ENCODE measurements around the gene DEPDC5.

DEPDC5 gene

DNA sequence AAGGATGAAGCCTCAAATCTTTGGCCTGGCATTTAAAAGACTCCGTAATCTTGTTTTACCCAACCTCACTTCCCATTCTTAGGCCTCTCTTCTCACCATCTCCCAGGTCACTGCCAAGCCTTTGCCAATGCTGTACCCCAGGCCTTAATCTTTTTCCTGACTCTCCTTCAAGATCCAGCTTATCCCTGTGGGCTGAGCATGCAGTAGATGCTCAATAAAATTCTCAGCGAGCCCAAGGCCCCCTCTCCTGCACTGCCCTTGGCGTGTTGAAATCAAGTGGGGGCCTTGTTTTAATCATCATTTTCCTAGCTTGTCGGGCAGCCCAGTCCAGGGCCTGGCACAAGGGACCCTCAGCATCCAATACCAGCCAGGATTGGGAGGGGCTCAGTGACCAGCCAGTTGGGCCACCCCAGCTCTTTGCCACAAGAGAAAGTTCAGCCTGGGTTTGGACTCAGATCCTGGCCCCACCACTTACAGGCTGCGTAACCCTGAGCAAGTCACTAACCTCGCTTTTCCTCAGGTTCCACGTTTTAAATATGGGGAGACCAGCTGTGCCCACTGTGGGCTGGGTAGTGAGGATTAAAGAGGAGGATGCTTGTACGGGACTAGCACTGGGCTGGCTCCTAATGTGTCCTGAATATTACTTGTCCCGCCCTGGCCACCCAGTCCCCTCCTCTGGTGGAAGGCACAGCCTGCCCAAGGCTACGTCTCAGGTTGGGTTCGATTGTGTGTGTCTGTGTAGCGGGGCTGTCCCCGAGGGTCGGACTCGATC lies 189.6 kb downstream of the DEPDC5 start:
- no peak for TF ChIP-seq TAF1 (IDR thresholded peaks at IDR 0.05; ENCODE audit: borderline replicate concordance, insufficient read depth, low read length)
- no peak for TF ChIP-seq SIN3A (IDR thresholded peaks at IDR 0.05; ENCODE audit: borderline replicate concordance, insufficient read depth, low read length)
- TF ChIP-seq, protein P1, sequence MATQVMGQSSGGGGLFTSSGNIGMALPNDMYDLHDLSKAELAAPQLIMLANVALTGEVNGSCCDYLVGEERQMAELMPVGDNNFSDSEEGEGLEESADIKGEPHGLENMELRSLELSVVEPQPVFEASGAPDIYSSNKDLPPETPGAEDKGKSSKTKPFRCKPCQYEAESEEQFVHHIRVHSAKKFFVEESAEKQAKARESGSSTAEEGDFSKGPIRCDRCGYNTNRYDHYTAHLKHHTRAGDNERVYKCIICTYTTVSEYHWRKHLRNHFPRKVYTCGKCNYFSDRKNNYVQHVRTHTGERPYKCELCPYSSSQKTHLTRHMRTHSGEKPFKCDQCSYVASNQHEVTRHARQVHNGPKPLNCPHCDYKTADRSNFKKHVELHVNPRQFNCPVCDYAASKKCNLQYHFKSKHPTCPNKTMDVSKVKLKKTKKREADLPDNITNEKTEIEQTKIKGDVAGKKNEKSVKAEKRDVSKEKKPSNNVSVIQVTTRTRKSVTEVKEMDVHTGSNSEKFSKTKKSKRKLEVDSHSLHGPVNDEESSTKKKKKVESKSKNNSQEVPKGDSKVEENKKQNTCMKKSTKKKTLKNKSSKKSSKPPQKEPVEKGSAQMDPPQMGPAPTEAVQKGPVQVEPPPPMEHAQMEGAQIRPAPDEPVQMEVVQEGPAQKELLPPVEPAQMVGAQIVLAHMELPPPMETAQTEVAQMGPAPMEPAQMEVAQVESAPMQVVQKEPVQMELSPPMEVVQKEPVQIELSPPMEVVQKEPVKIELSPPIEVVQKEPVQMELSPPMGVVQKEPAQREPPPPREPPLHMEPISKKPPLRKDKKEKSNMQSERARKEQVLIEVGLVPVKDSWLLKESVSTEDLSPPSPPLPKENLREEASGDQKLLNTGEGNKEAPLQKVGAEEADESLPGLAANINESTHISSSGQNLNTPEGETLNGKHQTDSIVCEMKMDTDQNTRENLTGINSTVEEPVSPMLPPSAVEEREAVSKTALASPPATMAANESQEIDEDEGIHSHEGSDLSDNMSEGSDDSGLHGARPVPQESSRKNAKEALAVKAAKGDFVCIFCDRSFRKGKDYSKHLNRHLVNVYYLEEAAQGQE (IDR thresholded peaks at IDR 0.05; ENCODE audit: insufficient read depth in 1 of 2, low read depth in 2 of 2, low read length in 2 of 2) = no peak
- no peak for TF ChIP-seq FOXP2 (optimal IDR thresholded peaks at IDR 0.05; ENCODE audit: borderline replicate concordance, extremely low read depth, extremely low read length, insufficient read depth)
- TF ChIP-seq POLR2AphosphoS5 (IDR thresholded peaks at IDR 0.05; ENCODE audit: low read depth, low read length) = no peak; the same call in 1 of the 2 replicates

DNA sequence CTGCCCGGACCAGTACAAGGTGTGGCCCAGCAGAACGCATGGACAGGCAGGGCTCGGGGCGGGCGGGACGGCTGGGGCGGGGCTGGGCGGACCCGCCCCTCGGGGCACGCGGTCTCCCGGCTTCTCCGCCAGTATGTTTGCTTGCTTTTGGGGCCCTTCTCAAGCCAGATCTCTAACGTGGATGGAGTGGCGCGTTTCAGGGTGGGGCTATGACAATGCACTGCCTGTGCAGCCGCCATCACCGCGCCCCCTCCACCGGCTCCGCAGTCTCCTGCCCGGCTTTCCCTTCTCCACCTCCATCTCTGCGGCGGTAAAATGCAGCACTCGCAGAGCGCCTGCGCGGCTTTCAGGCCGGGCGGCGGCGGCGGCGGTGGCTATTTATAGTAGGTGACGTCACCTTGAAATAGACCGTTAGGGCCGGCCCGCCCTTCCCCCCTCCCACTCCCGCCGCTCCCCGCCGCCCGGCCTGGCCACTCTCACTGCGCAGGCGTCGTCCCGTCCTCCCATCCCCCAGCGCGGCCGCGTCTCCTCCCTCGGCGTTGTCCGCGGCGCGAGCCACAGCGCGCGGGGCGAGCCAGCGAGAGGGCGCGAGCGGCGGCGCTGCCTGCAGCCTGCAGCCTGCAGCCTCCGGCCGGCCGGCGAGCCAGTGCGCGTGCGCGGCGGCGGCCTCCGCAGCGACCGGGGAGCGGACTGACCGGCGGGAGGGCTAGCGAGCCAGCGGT lies 190.3 kb downstream of the DEPDC5 start, which contains the start of gene YWHAH:
Gene YWHAH, plus strand, starts transcription at position 558 of the 722 bp plus-strand sequence. CDS start 199 bp downstream, outside the sequence.
- TF ChIP-seq SIN3A (IDR thresholded peaks at IDR 0.05; ENCODE audit: borderline replicate concordance, insufficient read depth, low read length) (no peak; the same call in 1 of the 2 replicates), FOXP2 (optimal IDR thresholded peaks at IDR 0.05; ENCODE audit: borderline replicate concordance, extremely low read depth, extremely low read length, insufficient read depth) (peak; percentile 98), TAF1 (IDR thresholded peaks at IDR 0.05; ENCODE audit: borderline replicate concordance, insufficient read depth, low read length) (peak; percentile 88), POLR2AphosphoS5 (IDR thresholded peaks at IDR 0.05; ENCODE audit: low read depth, low read length) (peak; percentile 69)
- TF ChIP-seq, protein P1 (IDR thresholded peaks at IDR 0.05; ENCODE audit: insufficient read depth in 1 of 2, low read depth in 2 of 2, low read length in 2 of 2) = no peak

DNA sequence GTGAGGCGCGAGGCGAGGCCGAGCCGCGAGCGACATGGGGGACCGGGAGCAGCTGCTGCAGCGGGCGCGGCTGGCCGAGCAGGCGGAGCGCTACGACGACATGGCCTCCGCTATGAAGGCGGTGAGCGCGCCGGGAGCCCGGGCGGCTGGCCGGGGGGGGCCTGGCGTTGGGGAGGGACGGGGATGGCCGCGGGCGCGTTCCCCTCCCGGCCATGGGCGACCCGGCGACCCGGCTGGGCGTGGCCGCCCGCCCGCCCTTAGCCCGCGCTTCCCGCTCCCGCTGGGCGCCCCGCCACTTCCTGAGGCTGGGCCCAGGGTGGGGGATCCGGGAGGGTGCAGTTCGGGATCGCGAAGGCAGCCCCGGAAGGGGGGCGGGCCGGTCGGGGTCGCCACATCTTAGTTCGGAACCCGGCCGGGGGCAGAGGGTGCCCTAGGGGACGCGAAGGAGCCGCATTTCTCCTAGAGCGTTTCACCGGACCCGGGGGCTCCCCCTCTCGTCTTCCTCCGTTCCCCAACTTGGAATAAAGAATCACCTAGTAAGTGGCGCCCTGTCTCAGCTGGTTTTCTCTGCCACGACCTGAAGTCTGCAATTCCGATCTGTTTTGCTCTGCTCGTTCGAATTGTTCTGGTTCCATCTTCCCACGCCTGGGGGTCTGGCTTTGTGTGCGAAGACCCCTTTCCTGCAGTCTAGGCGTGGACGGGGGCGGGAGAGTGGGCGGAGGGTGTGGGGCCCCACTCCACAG lies 191.1 kb downstream of the DEPDC5 start:
- no peak for TF ChIP-seq TAF1 (IDR thresholded peaks at IDR 0.05; ENCODE audit: borderline replicate concordance, insufficient read depth, low read length)
- TF ChIP-seq POLR2AphosphoS5 (IDR thresholded peaks at IDR 0.05; ENCODE audit: low read depth, low read length) = no peak

DNA sequence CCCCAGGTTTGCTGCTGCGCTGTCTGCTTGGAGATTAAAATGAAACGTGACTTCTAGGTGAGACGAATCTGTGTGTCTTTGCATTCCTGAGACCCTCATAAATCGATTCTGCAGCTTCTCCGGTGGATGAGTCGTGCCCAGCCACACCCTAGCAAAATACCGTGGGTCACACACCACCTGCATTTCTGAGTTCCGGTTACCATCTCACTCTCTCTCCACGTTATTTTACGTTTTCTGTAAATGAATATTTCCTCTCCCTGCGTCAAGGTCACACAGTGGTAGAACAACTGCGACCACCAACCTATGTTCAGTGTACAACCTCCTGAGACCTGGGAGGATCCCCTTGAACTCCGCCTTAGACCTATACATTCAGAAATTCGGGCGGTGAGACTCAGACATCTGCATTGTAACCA lies 191.6 kb downstream of the DEPDC5 start:
- no peak for TF ChIP-seq TAF1 (IDR thresholded peaks at IDR 0.05; ENCODE audit: borderline replicate concordance, insufficient read depth, low read length)
- no peak for TF ChIP-seq POLR2AphosphoS5 (IDR thresholded peaks at IDR 0.05; ENCODE audit: low read depth, low read length)
- no peak for TF ChIP-seq FOXP2 (optimal IDR thresholded peaks at IDR 0.05; ENCODE audit: borderline replicate concordance, extremely low read depth, extremely low read length, insufficient read depth)
- TF ChIP-seq SIN3A (IDR thresholded peaks at IDR 0.05; ENCODE audit: borderline replicate concordance, insufficient read depth, low read length) = no peak
- TF ChIP-seq, protein P1 (IDR thresholded peaks at IDR 0.05; ENCODE audit: insufficient read depth in 1 of 2, low read depth in 2 of 2, low read length in 2 of 2) = no peak
